NCI-H748 (cell line): ENCODE data around the gene ZFHX2.
"Not testable (repeated sequence)": the region's sequence is repeated elsewhere in the genome, so short reads cannot be mapped to it uniquely, and the experiment has no call there.

Experiments used
- DNase-seq: peaks from one replicate; lab custom pipeline; 2025; ENCODE audit not compliant: unreplicated experiment; lab: John Stamatoyannopoulos, UW

Gene ZFHX2

GRCh38 chr14:23544511-23545447 lies 6.8 kb downstream of the ZFHX2 start:
- DNase-seq: peak; percentile 98

GRCh38 chr14:23543403-23543802 lies 8.2 kb downstream of the ZFHX2 start:
- DNase-seq: no peak

DNA sequence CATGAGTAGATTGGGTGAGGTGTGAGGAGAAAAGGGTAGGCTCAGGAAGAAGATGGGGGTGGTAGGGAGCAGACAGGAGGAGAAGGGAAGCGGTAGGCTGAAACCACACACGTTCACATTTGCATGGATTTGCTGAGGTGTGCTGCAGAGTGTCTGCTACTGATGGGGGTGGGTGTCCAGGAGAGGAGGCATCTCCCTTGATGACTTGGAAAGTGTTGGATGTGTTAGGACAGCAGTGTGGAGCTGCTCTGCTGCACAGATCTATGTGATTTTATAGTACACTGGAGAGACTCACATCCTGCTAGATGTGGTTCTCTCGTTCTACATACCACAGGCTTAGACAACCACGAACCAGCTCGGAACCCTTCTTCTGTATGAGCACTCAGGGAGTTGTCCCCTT lies 9.3 kb downstream of the ZFHX2 start:
- no peak for DNase-seq

DNA sequence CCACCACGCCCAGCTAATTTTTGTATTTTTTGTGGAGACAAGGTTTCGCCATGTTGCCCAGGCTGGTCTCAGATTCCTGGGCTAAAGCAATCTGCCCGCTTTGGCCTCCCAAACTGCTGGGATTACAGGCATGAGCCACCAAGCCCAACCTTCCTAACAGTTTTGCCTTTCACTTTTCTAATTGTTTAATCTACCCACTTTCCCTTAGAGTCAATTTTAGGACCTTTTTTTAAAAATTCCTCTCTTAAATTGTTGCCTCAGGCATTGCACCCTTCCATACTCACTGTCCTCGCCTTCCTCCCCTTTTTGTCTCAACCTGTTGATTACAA lies 11.5 kb downstream of the ZFHX2 start:
- DNase-seq: no peak

- peak; percentile 67 for DNase-seq
Observed at GRCh38 chr14:23539248-23540140, 12.1 kb downstream of the ZFHX2 start.

DNA sequence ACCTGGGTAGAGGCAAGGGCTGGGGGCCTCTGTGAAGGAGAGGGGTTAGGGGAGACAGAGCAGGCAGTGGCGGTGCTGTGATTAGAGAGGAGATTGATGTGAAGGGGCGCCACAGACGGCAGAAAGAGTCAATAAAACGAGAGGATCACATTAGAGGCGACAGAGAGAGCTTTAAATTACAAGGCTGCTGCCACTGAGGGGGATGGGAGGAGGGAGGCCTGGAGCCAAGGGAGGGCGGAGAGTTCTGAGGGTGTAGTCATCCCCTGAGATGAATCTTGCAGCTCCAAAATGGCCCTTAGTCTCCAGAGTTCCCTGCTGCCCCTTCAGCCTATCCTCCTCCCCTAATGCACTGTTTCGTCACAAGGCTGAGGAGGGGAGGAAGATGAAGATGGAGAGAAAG lies 12.8 kb downstream of the ZFHX2 start:
- DNase-seq: no peak

- no peak for DNase-seq
Observed at GRCh38 chr14:23538050-23538718, 13.4 kb downstream of the ZFHX2 start.

GRCh38 chr14:23537351-23538049 lies 14.1 kb downstream of the ZFHX2 start:
- DNase-seq: no peak

DNA sequence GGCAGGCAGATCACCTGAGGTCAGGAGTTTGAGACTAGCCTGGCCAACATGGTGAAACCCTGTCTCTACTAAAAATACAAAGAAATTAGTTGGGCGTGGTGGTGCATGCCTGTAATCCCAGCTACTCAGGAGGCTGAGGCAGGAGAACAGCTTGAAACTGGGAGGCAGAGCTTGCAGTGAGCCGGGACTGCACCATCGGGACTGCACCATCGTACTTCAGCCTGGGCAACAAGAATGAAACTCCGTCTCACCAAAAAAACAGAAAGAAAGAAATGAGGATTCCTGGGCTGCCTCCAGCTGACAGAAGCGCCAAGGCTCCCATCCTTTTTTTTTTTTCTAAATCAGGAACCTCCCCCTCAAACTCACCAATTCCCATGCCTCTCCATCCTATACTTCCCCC lies 14.7 kb downstream of the ZFHX2 start:
- DNase-seq: not testable (repeated sequence)

DNA sequence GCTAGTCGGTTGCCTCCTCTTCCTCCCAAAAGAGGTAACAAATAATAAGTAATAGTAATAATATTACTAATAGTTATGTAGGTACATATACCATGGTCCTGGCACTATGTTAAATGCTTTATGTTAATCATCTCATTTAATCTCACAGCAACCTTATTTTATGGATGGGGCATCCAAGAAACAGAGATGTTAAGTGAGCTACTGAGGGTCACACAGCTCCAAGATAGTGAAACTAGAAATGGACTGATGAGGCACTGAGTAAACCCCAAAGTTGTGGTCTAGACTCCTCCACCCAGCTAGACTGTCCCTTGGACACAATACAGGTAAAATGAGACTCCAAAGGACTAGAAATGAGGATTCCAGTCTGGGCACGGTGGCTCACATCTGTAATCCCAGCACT lies 15.1 kb downstream of the ZFHX2 start:
- DNase-seq: no peak

DNA sequence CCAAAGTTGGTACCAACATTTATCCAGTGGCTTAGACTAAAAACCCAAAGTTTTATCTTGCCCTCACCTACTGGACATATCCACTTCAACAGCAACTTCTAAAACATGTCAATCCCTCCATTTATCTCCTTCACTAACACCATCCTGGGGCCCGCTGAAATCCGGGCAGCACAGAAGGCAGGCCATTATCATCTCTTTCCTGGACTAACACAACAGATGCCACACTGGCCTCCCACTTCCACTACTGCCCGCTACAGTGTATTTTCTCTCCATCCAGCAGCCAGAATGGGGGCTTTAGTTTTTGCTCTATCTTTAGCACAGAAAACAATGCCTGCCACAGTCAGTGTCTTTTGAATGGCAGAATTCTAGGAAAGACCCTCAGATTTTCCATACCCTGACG lies 15.6 kb downstream of the ZFHX2 start:
- no peak for DNase-seq

GRCh38 chr14:23533652-23534435 lies 17.7 kb downstream of the ZFHX2 start:
- DNase-seq: no peak

GRCh38 chr14:23532658-23533057 lies 18.9 kb downstream of the ZFHX2 start:
- DNase-seq: no peak

DNA sequence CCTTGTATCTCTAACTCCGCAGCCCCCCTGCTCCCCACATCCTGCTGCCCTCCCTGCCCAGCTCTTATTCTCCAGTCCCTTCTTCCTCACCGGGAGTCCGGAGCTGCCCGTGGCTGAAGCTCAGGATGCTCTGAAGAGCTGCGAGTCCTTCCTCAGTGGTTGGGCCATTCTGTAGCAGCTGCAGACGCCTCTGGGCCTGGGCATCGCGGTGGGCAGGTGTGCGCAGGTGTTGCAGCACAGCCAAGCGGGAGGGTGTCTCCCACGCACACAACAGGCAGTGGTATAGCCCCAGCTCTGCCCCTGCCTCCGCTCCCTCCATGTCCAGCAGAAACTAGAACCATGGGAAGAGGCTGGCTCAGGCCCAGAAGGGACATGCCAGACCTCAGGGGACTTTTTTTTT lies 20.2 kb downstream of the ZFHX2 start:
- no peak for DNase-seq

DNA sequence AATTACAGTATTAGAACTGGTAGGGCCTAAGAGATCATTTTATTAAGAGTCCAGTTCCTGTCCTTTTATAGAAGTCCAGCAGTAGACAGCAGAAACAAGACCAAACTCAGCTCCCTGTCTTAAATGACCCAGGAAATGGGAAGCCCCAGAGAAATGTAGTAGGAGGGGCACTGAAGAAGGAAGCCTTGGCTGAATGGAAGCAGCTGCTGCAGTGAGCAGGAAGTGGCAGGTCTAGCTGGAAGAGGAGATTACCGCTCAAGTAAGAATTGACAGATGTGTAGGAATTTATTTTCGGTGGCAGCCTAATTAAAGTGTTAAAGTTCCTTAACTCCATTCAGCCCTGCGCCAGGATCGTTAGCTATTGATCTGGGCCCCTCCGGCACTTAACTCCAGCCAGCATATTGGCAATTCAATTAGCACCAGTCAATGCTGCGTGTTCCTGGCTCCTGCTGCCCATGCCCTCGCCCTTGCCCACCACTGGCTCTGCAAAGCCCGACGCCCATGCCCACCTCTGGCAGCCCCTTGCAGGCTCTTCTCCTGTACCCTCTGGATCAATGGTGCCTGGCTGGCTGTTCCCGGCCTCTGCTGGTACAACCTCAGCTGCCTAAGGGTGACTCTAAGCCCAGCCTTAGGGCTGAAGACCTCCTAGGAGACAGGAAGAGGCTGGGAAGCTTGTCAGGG lies 21.1 kb downstream of the ZFHX2 start:
- DNase-seq: no peak

DNA sequence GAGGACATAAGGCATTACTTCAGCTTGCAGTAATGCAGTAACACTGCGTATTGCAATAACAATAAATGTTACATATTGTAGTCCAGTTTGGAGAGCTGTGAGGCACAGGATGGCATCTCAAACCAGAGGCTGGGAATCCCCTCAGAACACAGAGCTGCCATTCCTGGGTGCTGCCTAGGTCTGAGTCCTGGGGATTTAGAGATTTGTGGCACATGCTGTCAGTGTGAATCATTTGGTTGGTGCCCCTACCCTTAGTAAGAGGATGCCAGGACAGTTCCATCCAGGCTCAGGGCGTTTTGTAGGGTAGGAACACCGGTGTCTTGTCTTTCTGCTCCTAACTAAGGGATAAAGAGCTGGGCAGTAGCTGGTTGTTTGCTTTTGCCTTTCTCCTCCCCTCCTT lies 22.5 kb downstream of the ZFHX2 start:
- DNase-seq: no peak

DNA sequence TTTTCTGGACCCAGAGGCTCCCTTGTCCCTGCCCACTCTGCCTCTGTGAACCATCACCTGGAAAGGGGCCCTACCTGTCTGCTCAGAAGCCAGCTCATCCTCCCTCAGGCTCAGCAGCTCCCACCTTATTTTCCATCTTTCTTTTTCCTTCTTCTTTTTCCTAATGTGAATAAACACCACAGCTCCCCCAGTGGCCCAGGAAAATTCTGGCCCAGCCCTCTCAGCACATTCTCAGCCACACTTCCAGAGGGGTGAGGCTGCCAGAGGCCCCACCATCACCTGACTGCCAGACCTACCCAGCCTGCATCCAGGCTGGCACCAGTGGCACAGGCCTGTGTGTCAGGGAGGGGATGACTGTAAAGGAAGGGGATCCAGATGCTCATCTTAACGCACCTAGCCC lies 23.0 kb downstream of the ZFHX2 start:
- DNase-seq: no peak

DNA sequence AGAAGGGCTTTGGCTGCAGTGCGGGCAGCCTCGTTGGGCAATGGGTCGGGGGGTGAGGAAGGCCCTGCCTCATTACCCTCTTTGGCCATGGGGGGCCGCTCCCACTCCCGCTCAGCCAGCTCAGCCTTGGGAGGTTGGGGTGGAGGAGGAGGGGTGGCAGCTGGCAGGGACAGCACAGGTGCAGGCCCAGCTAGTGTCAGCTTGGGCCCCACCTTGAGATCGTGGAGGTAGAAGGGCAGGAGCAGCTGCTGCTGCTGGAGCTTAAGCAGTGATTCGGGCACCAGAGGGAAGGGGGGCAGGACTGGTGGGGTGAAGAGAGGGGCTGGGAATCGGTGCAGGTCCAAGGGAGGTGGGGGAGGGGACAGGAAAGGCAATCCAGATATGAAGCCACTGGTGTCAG lies 26.0 kb downstream of the ZFHX2 start:
- no peak for DNase-seq

DNA sequence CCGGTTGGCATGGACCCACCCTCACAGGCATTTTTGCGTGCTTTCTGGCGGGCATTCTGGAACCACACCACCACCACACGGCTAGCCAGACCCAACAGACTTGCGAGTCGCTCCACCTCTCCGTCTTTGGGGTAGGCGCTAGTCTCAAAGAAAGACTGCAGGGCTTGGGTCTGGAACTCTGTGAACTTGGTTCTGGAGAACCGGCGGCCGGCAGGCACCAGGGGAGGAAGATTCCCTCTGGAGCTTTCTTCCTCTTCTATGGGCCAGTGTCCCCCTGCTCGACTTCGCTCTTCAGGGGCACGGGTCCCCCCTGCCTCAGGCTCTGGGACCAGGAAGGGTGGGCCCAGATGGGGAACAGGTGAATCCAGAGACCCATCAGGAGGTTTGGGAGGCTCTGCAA lies 26.6 kb downstream of the ZFHX2 start:
- no peak for DNase-seq
